GM12875 (cell line): ENCODE data around the gene BMP2K.
"Not testable (repeated sequence)": the region's sequence is repeated elsewhere in the genome, so short reads cannot be mapped to it uniquely, and the experiment has no call there.

Source experiments
- H3K4me3 ChIP-seq: one replicate; pipeline ENCODE4 v1.5.1; 2011; ENCODE audit warnings: low read depth, low read length, control low read depth
- CTCF ChIP-seq: IDR thresholded peaks from 2 replicates; pipeline ENCODE4 v1.5.1; 2011; ENCODE audit warnings: low read depth, mild to moderate bottlenecking, control low read depth, inconsistent platforms, low read length, moderate library complexity, borderline replicate concordance; ENCODE audit not compliant: insufficient read depth

BMP2K gene

GRCh38 chr4:78818530-78819079 lies 42.5 kb downstream of the BMP2K start:
- no peak for TF ChIP-seq CTCF
- H3K4me3 ChIP-seq = no peak overlapping the region

- TF ChIP-seq CTCF = no peak
Observed at GRCh38 chr4:78824001-78824400, 47.9 kb downstream of the BMP2K start.

GRCh38 chr4:78827191-78827590 lies 51.0 kb downstream of the BMP2K start:
- TF ChIP-seq CTCF = no peak
- no peak overlapping the region for H3K4me3 ChIP-seq

More at GRCh38 chr4:78824001-78824400, 47.9 kb downstream of the BMP2K start:
- H3K4me3 ChIP-seq = no peak overlapping the region

GRCh38 chr4:78829296-78829695 lies 53.1 kb downstream of the BMP2K start:
- H3K4me3 ChIP-seq = no peak overlapping the region
- TF ChIP-seq CTCF = no peak

GRCh38 chr4:78839676-78840075 lies 63.5 kb downstream of the BMP2K start:
- not testable (repeated sequence) for H3K4me3 ChIP-seq

GRCh38 chr4:78840286-78840685 lies 64.1 kb downstream of the BMP2K start:
- H3K4me3 ChIP-seq = not testable (repeated sequence)

GRCh38 chr4:78845472-78845871 lies 69.3 kb downstream of the BMP2K start:
- H3K4me3 ChIP-seq = no peak overlapping the region
- no peak for TF ChIP-seq CTCF

- H3K4me3 ChIP-seq = no peak overlapping the region
- TF ChIP-seq CTCF = no peak
Observed at GRCh38 chr4:78846258-78846657, 70.1 kb downstream of the BMP2K start.

- TF ChIP-seq CTCF = no peak
- no peak overlapping the region for H3K4me3 ChIP-seq
Observed at GRCh38 chr4:78862314-78862737, 86.2 kb downstream of the BMP2K start.
